Measurements from ENCODE around the gene IL32.
"Not testable (repeated sequence)": the region's sequence is repeated elsewhere in the genome, so short reads cannot be mapped to it uniquely, and the experiment has no call there.

IL32 gene

GRCh38 chr16:3072576-3073263 is 7.3 kb downstream of the IL32 start:
- not testable (repeated sequence) for DNase-seq

- DNase-seq = no peak
Measured at GRCh38 chr16:3073448-3073847, 8.0 kb downstream of the IL32 start.

- no peak for DNase-seq
Measured at GRCh38 chr16:3074860-3075522, 9.6 kb downstream of the IL32 start.

GRCh38 chr16:3075523-3075915 is 10.1 kb downstream of the IL32 start:
- DNase-seq = no peak

- DNase-seq = not testable (repeated sequence)
Measured at GRCh38 chr16:3075946-3076345, 10.5 kb downstream of the IL32 start.

GRCh38 chr16:3076577-3076976 is 11.1 kb downstream of the IL32 start:
- no peak for DNase-seq

- no peak for DNase-seq
Measured at GRCh38 chr16:3080024-3080423, 14.6 kb downstream of the IL32 start.

- not testable (repeated sequence) for DNase-seq
Measured at GRCh38 chr16:3081957-3082356, 16.5 kb downstream of the IL32 start.

GRCh38 chr16:3083408-3083807 is 18.0 kb downstream of the IL32 start:
- not testable (repeated sequence) for DNase-seq

GRCh38 chr16:3084491-3084890 is 19.1 kb downstream of the IL32 start:
- DNase-seq = no peak

- DNase-seq = no peak
Measured at GRCh38 chr16:3084969-3085670, 19.7 kb downstream of the IL32 start.

GRCh38 chr16:3085868-3086595 is 20.6 kb downstream of the IL32 start:
- no peak for DNase-seq

GRCh38 chr16:3086596-3087242 is 21.3 kb downstream of the IL32 start:
- DNase-seq = no peak

- no peak for DNase-seq
Measured at GRCh38 chr16:3087243-3088235, 22.1 kb downstream of the IL32 start.

GRCh38 chr16:3088450-3088849 is 23.0 kb downstream of the IL32 start:
- DNase-seq = no peak

GRCh38 chr16:3088925-3089716 is 23.7 kb downstream of the IL32 start:
- no peak for DNase-seq

- DNase-seq = no peak
Measured at GRCh38 chr16:3089717-3090592, 24.5 kb downstream of the IL32 start.

GRCh38 chr16:3091551-3091950 is 26.1 kb downstream of the IL32 start:
- no peak for DNase-seq

- no peak for DNase-seq
Measured at GRCh38 chr16:3092501-3092941, 27.1 kb downstream of the IL32 start.

All from NCI-H1694 (cell line).